HL-60/S4 treated with retinoic acid at 250 ng/mL for 4 days and 3 days (cell line): ENCODE results near the gene MYO10.

Source experiments
- in situ Hi-C: fragments of 300-500 bp; cut with MboI; formaldehyde crosslinking; loops from 2 replicates; pipeline ENCODE4 v1.7.0; 2022; ENCODE audit warnings: low sequenced_read_pairs

The MYO10 gene

DNA sequence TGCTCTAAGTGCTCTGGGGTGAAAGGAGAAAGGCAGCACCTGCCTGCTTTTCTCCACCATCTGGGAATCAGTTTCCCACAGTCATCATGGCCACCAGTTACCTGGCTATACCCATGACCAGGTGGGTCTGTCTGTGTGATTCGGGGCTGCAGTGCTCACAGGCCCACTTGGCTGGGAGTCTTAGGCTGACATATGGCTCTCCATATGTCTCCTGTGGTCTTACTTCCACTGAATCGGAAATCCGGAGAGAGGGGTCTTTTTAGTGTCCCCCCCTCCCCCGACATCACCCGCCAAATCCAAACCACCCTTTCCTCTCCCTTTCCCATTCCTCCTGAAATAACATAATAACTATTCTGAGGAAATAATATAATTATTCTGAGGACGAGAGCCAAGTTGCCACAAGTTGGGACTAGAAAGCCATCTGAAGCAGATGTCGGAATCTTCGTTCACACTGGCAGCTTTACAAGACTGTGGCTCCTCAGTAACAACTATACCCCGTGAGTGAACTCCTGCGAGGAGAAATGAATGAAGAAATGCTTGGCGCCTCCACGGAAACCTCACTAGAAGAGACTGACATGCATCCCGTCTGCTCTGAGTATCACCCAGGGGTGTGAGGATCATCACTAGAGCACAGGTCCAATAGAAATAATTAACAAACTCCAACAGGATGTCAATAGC lies 143.4 kb downstream of the MYO10 start:
- in situ Hi-C loops = loop anchor here (25.0 kb wide), 1 partner anchor 1520 kb away; no protein-coding TSS in a partner anchor

DNA sequence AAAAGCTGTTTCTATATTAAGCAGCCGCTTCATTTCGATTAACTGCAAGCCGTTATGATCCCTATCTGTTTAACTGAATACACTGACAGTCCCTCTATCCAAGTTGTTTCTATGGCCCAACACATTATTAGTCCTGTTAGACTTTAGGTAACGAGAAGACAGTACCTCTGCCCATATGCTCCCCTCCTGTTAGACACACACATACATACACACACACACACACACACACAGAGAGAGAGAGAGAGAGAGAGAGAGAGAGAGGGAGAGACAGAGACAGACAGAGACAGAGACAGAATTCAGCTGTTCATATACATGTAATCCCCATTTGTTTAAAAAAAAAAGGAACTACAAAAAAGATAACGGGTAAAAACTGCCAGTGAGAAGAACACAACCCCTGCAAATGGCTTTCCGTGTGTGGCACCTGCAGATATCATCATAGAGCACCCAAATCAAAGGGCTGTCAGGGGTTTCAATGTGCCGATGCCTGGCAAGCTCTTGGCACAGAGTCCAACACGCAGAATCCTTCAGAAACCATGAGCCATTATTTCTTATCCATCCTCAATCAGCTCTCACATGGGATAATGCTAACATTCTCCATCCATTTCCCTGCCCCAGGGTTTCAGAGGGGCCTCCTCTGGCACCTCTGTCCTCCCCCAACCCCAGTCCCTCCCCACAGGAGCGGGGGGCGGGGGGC lies 144.0 kb downstream of the MYO10 start:
- in situ Hi-C loops = loop anchor here (25.0 kb wide), 1 partner anchor 1520 kb away; no protein-coding TSS in a partner anchor

DNA sequence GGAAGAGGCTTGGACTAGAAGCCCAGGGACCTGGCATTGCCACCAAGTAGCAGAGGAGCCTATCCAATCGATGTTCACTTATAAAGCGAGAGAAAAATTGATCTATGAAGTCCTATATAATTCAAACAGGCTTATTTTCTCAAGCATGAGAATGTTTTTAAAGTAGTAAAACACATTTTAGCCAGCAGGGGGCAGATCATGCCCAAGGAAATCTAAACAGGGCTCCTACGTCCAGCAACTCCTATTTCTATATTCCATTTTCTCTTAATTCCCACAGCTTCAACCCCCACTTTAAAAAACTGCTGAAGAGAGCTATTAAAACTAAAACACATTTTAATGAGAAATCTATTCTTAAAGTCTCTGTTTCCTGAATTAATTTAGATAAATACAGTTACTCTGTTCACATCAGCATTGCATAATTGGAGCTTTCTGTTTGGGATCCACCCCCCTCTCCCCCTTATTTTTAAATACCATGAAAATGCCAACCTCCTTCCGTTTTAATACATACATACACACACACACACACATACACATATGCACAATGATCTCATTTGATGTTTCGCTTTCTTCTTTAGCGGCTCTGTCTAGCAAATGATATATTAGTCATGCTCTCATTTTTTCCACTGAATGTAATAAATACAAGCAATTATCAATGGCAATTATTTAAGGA lies 144.9 kb downstream of the MYO10 start:
- in situ Hi-C loops = loop anchor here (25.0 kb wide), 1 partner anchor 1521 kb away; no protein-coding TSS in a partner anchor

DNA sequence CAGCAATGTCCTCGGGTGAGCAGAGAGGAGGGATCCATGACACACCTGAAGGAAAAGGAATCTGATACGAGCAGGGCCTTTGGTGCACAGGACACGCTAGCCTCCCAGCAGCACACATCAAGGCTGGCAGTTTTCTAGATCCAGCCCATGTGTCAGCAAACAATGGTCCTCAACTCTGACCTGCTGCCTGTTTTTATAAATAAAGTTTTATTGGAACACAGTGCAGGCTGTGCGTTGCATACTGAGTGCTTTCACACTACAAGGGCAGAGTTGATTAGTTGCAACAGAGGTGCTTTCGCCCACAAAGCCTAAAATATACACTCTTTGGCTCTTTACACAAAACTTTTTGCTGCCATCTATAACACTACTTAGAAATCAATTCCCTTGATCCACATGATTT lies 147.1 kb downstream of the MYO10 start:
- in situ Hi-C loops = loop anchor here (5.0 to 25.0 kb wide), 2 partner anchors 398 to 1523 kb away; no protein-coding TSS in a partner anchor

DNA sequence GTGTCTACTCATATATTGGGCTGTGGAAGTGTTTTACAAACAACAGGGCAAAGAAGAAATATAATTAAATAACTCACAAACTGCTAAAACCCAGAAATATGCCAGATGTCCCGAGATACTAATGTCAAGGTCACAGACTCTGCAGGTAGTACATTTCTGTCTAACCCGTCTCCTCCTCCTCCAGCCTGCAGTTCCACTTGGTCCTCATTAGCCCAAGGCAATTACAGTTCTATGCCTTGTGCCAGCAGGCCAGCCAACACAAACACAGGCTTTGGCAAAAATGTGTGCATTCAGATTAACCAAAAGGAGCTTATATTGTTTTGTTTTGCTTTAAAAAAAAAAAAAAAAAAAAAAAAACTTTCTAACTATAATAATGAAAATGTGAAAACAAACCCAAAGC lies 148.8 kb downstream of the MYO10 start:
- in situ Hi-C loops = loop anchor here (5.0 to 25.0 kb wide), 2 partner anchors 400 to 1525 kb away; no protein-coding TSS in a partner anchor

DNA sequence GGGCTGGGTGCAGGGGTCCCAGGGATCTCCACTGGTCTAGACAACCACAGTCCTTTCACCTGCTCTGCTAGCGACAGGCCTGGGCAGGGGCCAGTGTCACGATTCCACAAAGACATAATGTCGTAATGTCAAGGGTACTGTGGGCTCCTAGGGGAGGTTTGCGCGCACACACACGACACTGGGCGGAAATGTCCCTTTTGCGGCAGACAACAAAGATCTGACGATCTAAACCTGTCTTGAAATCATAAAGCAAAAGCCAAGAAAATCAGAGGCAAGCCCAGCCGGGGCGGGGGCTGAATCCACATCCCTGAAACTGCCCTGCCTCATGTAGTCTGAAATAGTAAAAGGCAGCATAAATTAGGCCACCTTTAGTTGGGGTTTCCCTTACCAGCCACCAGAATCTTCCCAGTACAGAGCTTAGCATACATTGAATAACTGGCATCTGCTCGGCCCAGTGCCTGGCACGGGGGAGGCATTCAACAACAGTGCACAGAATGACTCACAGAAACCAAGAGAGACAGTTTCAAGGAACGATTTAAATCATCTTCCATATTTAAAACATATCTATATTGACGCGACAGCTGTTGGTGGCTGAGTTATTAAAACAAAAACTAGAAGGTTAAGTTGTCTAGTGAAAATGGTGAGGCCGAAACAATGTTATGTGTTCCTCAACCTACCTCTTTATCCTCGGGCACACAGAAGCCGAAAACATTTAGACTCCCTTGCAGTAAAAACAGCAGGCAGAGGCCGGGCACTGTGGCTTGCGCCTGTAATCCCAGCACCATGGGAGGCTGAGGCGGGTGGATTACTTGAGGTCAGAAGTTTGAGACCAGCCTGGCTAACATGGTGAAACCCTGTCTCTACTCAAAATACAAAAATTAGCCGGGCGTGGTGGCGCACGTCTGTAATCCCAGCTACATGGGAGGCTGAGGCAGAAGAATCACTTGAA lies 151.0 kb downstream of the MYO10 start:
- in situ Hi-C loops = loop anchor here (5.0 to 25.0 kb wide), 2 partner anchors 402 to 1527 kb away; no protein-coding TSS in a partner anchor

DNA sequence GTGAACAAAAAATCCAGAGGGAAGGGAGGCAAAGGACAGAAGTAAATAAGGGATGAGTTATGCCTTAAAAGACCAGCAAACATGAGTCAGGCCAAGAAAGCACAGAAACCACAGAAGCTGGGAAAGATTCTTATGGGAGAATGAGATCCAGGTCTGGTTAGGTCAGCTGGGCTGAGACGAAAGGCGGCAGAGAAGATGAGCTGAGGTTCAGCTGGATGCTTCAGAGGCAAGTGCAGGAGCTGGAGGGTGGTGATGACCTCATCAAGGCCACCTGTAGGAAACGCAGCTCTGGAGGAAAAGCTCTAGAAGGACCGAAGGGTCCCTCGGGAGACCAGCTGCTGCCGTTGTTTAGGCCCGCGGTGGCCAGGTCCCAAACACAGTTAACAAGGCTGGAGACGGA lies 152.0 kb downstream of the MYO10 start:
- in situ Hi-C loops = loop anchor here (25.0 kb wide), 1 partner anchor 1528 kb away; no protein-coding TSS in a partner anchor

DNA sequence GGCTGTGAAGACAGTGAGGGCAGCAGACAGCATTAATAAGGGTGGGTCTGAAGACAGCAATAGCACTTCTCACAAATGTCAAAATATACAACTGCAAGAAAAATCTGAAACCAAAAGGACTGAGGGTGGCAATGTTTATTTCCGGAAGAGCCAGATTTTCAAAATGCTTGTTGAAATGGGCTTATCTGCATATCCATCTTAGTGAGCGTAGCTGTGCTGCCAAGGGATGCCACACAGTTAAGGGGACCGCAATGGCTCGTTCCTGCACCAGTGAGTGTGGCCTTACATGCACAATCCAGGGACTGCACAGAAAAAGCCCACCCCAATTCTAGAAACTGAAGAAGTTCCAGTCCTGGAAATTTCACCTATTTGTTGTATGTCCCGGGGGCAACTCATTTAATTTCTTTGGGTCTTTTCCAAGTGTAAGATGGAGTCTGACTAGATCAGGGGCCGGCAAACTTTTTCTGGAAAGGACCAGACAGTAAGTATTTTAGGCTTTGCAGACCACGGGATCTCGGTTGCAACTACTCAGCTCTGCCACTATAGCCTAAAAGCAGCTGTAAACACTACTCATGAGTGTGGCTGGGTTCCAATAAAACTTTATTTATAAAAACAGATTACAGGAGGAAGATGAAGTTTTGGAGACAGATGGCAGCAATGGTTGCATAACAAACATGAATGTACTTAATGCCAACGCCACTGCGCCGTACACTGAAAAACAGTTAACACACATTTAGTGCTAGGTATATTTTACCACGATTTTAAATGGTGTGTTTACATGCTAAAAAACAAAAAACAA lies 154.1 kb downstream of the MYO10 start:
- in situ Hi-C loops = loop anchor here (25.0 kb wide), 1 partner anchor 1530 kb away; no protein-coding TSS in a partner anchor

DNA sequence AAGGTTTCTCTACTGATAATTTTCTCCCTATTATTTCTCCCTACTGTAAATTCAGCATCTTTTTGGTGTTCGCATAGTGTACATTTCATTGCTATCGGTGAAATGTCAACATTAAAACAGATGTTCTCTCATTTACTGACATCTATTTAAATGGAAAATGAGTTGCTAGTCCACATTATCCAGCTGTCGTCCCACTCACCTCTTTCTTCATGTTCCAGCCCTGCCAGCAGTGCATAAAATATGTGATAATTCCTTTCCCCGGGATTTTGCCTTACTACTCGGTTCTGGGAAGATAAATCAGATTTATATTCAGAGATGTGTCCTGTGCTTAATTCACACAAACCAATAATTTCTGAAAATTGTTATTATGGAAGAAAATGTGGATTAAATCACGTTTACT lies 155.8 kb downstream of the MYO10 start:
- in situ Hi-C loops = loop anchor here (25.0 kb wide), 1 partner anchor 1532 kb away; no protein-coding TSS in a partner anchor

DNA sequence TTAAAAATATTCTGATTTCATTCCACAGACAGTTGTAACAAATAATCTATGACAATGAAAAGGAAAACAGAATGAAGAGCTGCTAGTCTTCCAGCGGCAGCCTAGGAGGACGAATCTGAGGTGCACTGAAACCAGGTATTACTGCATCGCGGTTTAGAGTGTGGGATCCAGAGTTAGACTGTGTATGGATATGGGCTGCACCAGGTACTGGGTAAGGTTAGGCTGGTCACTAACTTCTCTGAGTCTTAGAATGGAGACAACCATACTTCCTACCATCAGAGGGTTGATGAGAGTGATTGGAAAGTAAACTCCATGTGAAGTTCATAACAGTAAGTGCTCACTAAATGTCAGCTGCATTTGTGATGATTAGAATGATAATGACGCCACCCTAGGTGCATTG lies 158.7 kb downstream of the MYO10 start:
- in situ Hi-C loops = loop anchor here (25.0 kb wide), 1 partner anchor 1535 kb away; no protein-coding TSS in a partner anchor

DNA sequence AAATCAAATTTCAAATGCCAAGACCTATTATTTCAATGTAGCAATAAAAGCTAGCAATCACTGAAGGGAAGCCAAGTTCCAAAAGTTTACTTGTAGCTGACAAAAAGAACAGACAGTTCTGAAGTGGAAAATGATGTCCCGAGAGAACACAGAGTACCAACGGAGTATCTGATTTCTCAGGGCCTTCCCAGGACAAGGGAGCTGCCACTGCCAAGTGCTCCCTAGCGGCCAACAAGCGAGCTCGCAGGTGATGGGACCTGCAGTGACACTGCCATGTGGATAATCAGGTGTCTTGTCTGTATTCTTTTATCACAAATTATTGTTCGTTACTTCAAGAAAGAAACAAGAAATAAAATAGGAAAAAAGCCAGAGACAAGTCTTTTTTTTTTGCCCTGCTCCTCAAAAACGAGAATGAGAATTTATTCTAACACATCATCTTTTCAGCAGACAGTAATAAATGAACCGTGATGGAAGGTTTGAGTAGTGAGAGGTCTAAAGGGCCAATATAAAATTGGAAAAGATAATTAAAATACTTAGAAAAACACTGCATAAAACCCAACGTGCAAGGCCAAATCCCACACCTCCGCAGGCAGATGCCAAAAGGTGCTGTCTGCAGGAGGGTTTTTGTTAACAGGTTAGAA lies 159.4 kb downstream of the MYO10 start:
- in situ Hi-C loops = loop anchor here (25.0 kb wide), 1 partner anchor 1536 kb away; no protein-coding TSS in a partner anchor

DNA sequence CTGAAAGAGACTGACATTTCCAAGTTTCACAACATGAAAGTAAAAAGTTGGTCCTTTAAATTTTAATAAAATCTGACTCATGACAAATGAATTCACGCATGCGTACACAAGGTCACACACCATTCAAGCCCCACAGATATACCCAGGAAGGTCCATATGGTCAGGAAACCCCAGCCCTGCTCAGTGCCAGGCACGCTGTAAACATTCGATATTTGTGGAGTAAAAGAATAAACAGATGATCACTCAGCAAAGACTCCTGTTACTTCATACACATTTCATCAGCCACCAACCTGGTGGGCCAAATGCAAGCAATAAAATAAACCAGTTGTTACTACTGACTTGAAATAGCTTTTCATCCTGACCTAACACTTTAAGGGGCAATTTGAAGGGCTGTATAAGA lies 161.3 kb downstream of the MYO10 start:
- in situ Hi-C loops = loop anchor here (25.0 kb wide), 1 partner anchor 1537 kb away; no protein-coding TSS in a partner anchor

DNA sequence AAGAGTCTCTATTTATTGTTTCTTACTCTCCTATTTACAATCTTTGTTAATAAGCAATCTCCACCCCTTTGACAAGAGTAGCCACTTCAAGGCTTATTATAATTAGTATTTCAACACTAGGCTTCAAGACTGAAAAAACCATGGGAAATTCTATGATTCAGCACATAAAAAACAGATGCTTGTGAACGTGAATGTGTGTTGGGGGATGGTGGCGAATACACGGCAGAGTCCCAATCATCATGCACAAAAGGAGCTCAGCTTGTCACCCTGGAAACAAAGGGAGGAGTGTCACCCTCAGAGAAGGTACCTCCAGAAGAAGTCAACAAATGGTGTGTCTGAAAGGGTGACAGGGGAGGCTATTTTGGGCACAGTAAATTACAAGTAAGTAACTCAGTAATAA lies 162.1 kb downstream of the MYO10 start:
- in situ Hi-C loops = no loop called here

DNA sequence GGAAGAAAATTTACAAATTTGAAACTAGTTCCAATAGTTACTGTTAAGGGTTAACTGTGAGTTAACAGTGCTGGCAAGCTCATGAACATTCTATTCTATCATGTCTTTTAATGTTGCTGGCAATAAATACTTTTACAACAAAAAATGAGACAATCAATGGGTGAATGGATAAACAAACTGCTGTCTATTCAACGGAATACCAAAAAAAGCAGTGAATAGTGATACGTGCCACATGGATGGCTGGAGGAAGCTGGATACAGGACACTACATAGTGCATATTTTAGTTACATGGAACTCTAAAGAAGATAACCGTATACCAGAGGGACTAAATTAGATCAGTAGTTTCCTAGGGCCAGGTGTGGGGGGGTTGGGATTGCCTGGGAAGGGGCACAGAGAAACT lies 163.5 kb downstream of the MYO10 start:
- in situ Hi-C loops = no loop called here

DNA sequence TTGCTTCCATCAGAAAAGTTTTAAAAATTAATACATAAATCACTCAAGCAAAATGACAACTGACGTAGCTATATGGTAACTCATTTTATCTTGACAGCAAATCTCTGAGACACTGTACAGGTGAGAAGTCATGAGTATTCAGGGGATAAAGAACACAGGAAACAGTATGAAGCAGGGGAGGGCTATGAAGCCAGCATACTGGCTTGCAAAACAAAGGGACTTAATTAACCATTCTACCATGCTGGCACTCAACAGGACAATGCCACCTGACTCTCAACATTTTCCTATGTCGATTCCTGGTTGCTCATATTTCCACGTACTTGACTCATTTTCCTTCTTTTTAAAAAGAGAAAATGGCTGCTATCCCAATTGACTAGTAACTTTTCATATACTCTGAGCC lies 167.9 kb downstream of the MYO10 start:
- in situ Hi-C loops = no loop called here

DNA sequence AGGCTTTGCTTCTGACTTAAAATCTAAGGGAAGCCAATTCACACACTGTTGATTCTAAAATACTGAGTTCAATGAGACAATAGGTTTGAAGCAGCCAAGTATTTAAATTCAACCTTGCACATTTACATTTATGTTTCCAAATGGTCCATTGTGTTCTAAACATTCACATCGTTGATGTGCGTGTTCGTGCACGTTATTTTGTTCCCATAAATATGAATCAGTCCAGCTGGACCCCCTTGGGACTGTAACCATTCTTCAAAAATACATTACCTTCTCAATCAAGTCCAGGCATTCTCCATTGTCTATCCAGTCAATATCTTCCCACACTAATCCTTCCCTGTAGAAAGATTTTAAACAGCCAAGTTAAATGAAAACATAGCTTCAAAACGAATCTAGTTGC lies 172.9 kb downstream of the MYO10 start:
- in situ Hi-C loops = no loop called here

DNA sequence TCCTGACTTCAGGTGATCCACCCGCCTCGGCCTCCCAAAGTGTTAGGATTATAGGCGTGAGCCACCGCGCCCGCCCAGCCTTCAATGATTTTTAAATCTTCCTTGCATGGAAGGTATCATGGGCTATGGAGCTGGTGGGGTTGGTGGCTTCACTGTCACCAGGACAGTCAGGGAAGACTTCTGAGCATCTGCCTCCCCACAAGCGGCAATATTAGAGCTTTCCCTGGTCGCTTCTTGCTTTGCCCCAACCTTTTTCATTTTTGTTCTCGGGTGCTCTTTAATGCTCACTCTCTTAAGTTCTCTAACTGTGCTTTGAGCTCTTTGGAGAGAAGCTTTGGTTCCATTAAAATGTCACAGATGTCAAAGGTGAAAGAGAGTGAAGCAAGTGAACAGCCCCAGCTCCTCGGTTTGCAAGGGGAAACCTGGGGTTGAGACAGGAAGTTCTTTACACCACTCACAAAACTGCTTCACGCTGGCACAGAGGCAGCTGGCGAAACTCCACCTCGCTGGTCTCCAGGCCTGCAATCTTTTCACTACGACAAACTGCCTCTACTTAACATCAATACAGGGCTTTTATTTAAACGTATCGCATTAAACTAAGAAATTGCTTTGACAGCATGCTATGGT lies 176.8 kb downstream of the MYO10 start:
- in situ Hi-C loops = no loop called here

DNA sequence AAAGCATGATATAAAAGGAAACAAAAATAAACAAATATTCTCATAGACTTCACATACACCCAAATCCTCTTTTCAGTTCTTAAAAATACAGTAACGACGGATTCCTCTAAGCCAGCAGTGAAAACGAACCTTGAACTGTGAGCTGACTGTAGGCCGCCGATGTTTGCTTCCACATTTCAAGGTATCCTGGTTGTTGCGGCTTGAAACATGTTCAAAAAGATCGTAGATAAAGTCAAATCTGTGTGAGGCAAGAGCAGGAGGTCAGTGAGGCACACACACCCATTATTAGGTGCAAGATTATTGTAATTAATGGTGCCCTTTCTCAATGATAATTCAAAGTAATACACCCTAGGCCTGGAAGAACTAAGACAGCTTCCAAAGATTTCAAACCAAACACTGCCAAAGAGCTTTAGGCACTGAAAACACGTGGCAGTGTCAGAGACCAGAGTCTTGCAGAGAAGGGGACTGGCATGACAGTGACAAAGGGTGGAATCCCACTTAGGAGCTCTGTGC lies 178.0 kb downstream of the MYO10 start:
- in situ Hi-C loops = no loop called here
